ENCODE results near the gene TNFRSF18.

DNA sequence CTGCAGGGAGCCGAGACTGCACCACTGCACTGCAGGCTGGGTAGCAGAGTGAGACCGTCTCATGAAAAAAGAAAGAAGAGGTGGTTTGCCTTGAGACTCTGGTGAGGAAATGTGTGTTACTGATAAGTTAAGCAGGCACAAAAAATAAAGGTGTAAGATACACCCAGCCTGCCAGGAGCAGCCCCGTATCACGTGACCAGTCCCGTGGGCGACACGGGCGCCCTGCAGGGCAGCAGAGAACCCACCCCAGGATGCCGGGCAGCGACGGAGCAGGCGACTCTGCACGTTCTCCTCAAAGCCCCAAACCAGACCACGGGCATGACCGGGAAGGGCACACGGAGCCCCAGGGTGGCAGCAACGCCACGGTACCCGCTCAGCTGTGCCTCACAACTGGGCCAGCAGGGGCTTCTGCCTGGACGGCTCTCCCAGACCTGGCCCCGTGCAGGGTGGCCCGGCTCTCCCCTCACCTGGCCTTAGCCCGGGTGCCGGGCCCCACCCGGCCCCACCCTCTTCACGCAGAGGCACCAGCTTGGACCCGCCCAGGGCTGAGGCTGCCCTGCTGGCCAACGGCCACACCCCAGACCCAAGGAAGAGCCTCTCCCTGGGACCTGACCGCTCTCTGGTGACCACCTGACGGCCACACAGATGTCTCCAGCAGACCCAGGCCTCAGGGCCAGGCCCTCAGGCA is 15.6 kb upstream of the TNFRSF18 start:
- TF ChIP-seq RAD21 (conservative IDR thresholded peaks at IDR 0.05 in 1 of 2, IDR thresholded peaks at IDR 0.05 in 1 of 2) (no peak), CEBPB (IDR thresholded peaks at IDR 0.05) (no peak), POLR2A (IDR thresholded peaks at IDR 0.05; ENCODE audit: low read length) (no peak), MYC (IDR thresholded peaks at IDR 0.05; ENCODE audit: borderline replicate concordance, low read length) (no peak), EP300 (IDR thresholded peaks at IDR 0.05) (no peak), SREBF2 (IDR thresholded peaks at IDR 0.05) (no peak)
- TF ChIP-seq, protein P1, sequence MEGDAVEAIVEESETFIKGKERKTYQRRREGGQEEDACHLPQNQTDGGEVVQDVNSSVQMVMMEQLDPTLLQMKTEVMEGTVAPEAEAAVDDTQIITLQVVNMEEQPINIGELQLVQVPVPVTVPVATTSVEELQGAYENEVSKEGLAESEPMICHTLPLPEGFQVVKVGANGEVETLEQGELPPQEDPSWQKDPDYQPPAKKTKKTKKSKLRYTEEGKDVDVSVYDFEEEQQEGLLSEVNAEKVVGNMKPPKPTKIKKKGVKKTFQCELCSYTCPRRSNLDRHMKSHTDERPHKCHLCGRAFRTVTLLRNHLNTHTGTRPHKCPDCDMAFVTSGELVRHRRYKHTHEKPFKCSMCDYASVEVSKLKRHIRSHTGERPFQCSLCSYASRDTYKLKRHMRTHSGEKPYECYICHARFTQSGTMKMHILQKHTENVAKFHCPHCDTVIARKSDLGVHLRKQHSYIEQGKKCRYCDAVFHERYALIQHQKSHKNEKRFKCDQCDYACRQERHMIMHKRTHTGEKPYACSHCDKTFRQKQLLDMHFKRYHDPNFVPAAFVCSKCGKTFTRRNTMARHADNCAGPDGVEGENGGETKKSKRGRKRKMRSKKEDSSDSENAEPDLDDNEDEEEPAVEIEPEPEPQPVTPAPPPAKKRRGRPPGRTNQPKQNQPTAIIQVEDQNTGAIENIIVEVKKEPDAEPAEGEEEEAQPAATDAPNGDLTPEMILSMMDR (IDR thresholded peaks at IDR 0.05) = no peak
- TF ChIP-seq, protein P2, sequence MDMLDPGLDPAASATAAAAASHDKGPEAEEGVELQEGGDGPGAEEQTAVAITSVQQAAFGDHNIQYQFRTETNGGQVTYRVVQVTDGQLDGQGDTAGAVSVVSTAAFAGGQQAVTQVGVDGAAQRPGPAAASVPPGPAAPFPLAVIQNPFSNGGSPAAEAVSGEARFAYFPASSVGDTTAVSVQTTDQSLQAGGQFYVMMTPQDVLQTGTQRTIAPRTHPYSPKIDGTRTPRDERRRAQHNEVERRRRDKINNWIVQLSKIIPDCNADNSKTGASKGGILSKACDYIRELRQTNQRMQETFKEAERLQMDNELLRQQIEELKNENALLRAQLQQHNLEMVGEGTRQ (IDR thresholded peaks at IDR 0.05) = no peak
- TF ChIP-seq, protein P3, sequence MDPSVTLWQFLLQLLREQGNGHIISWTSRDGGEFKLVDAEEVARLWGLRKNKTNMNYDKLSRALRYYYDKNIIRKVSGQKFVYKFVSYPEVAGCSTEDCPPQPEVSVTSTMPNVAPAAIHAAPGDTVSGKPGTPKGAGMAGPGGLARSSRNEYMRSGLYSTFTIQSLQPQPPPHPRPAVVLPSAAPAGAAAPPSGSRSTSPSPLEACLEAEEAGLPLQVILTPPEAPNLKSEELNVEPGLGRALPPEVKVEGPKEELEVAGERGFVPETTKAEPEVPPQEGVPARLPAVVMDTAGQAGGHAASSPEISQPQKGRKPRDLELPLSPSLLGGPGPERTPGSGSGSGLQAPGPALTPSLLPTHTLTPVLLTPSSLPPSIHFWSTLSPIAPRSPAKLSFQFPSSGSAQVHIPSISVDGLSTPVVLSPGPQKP (IDR thresholded peaks at IDR 0.05; ENCODE audit: low read depth, low read length) = no peak
